Measurements from ENCODE around the gene ADGRG7.

The ADGRG7 gene

GRCh38 chr3:100602506-100603444, 6.6 kb upstream of the ADGRG7 start:
- DNase-seq, result no peak

- no peak for DNase-seq
Measured at GRCh38 chr3:100603469-100603868, 5.9 kb upstream of the ADGRG7 start.

GRCh38 chr3:100605358-100605757, 4.0 kb upstream of the ADGRG7 start:
- DNase-seq, result no peak

GRCh38 chr3:100606894-100607512, 2.4 kb upstream of the ADGRG7 start:
- DNase-seq, result no peak

- DNase-seq, result no peak
Measured at GRCh38 chr3:100609963-100610362, 562 bp downstream of the ADGRG7 start.

- no peak for DNase-seq
Measured at GRCh38 chr3:100611221-100611620, 1.8 kb downstream of the ADGRG7 start.

- DNase-seq, result no peak
Measured at GRCh38 chr3:100613721-100614390, 4.5 kb downstream of the ADGRG7 start.

GRCh38 chr3:100614941-100615340, 5.5 kb downstream of the ADGRG7 start:
- DNase-seq, result no peak

GRCh38 chr3:100615684-100616083, 6.3 kb downstream of the ADGRG7 start:
- DNase-seq, result no peak

GRCh38 chr3:100621251-100621650, 11.8 kb downstream of the ADGRG7 start:
- no peak for DNase-seq

GRCh38 chr3:100627491-100627890, 18.1 kb downstream of the ADGRG7 start:
- no peak for DNase-seq

GRCh38 chr3:100629421-100630127, 20.2 kb downstream of the ADGRG7 start:
- DNase-seq, result no peak

GRCh38 chr3:100630664-100631063, 21.3 kb downstream of the ADGRG7 start:
- no peak for DNase-seq

- no peak for DNase-seq
Measured at GRCh38 chr3:100631236-100631635, 21.8 kb downstream of the ADGRG7 start.

GRCh38 chr3:100634493-100635272, 25.3 kb downstream of the ADGRG7 start:
- DNase-seq, result peak; percentile 9

- no peak for DNase-seq
Measured at GRCh38 chr3:100635273-100635701, 25.9 kb downstream of the ADGRG7 start.

- no peak for DNase-seq
Measured at GRCh38 chr3:100637197-100637631, 27.8 kb downstream of the ADGRG7 start.

- no peak for DNase-seq
Measured at GRCh38 chr3:100640633-100641032, 31.2 kb downstream of the ADGRG7 start.

- DNase-seq, result no peak
Measured at GRCh38 chr3:100641471-100642032, 32.2 kb downstream of the ADGRG7 start.

- no peak for DNase-seq
Measured at GRCh38 chr3:100645913-100646312, 36.5 kb downstream of the ADGRG7 start.

GRCh38 chr3:100647171-100647570, 37.8 kb downstream of the ADGRG7 start:
- no peak for DNase-seq

GRCh38 chr3:100647657-100648056, 38.3 kb downstream of the ADGRG7 start:
- DNase-seq, result no peak

All from CD4-positive, alpha-beta T cell treated with Interferon gamma for 1 hour (primary cell).